BJ (cell line): ENCODE data around the gene PITPNC1. TPM values are rescaled to one million over a fixed set of nuclear protein-coding genes. Genes with fewer than 3 reads are reported as not detected.
"Not testable (repeated sequence)": the region's sequence is repeated elsewhere in the genome, so short reads cannot be mapped to it uniquely, and the experiment has no call there.

Experiments
- CTCF ChIA-PET: fragments of 350-600 bp; formaldehyde crosslinking; extraction: SDS; loops from one replicate; lab custom pipeline; 2021; ENCODE audit warnings: antibody characterized with exemption, inconsistent platforms; lab: Yijun Ruan, JAX
- POLR2A ChIA-PET: fragments of 300-600 bp; sonication (Branson Sonifier 250); formaldehyde crosslinking; extraction: SDS; loops from one replicate; lab custom pipeline; 2021; ENCODE audit warnings: antibody characterized with exemption; lab: Charles Lee
- DNase-seq: peaks from one replicate; pipeline ENCODE4 v3.0.0-alpha.2; 2011; ENCODE audit warnings: low read depth
- H3K27me3 ChIP-seq: 2 replicates; pipeline ENCODE4 v1.6.0; 2011; ENCODE audit warnings: low read length; ENCODE audit not compliant: control insufficient read depth, insufficient read depth
- H3K36me3 ChIP-seq: 2 replicates; pipeline ENCODE4 v1.5.1; 2011; ENCODE audit warnings: low read length; ENCODE audit not compliant: control insufficient read depth, insufficient read depth
- H3K4me3 ChIP-seq: 2 replicates; pipeline ENCODE4 v1.5.1; 2011; ENCODE audit warnings: low read depth, mild to moderate bottlenecking, control low read depth, low read length
- CTCF ChIP-seq: IDR thresholded peaks from 2 replicates; pipeline ENCODE4 v1.5.1; 2011; ENCODE audit warnings: low read depth, mild to moderate bottlenecking, control low read depth, inconsistent platforms, low read length, moderate library complexity; ENCODE audit not compliant: insufficient read depth
- polyA plus RNA-seq: library from polyadenylated mRNA; depleted of rRNA; stranded (reverse); fragments of >200 nt; gene quantifications from 2 replicates; pipeline ENCODE4 v1.2.3, GENCODE V29; 2011

PITPNC1 gene
- polyA plus RNA-seq, 1 experiment = 4.6 TPM

GRCh38 chr17:67646472-67646871 is 269.4 kb downstream of the PITPNC1 start:
- no peaks in the 10 kb centered on the region for H3K27me3 ChIP-seq
- no peak for TF ChIP-seq CTCF
- no peak overlapping the region for H3K4me3 ChIP-seq
- POLR2A ChIA-PET = no interaction called here
- no peaks in the 10 kb centered on the region for H3K36me3 ChIP-seq
- CTCF ChIA-PET = interaction anchor here (1.3 to 3.3 kb wide), 3 partner anchors 267 to 272 kb away, joined by 3 to 13 read pairs (median 6); no protein-coding TSS in a partner anchor
- DNase-seq = no peak

DNA sequence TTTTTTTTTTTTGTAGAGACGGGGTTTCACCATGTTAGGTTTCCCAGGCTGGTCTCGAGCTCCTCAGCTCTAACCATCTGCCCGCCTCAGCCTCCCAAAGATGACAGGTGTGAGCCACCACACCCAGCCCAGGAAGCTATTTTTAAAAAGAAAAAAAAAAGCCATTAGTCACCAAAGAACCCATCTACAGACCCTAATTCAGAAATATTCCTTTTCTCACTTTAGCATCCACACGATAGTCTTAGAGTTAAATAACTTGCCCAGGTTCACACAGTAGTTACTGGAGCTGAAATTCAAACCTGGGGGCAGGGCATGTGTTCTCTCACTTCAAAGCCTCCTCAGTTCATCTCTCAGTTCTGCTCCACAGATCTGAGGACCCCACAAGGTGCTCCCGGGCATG is 270.4 kb downstream of the PITPNC1 start:
- CTCF ChIA-PET = interaction anchor here (1.2 to 3.3 kb wide), 4 partner anchors 17 to 273 kb away, joined by 3 to 13 read pairs (median 6); no protein-coding TSS in a partner anchor
- POLR2A ChIA-PET = no interaction called here

GRCh38 chr17:67648032-67648905 is 271.2 kb downstream of the PITPNC1 start:
- H3K27me3 ChIP-seq = no peaks in the 10 kb centered on the region
- no peaks in the 10 kb centered on the region for H3K36me3 ChIP-seq
- DNase-seq = no peak
- CTCF ChIA-PET = interaction anchor here (0.9 to 3.3 kb wide), 4 partner anchors 10 to 270 kb away, joined by 3 to 13 read pairs (median 4); no protein-coding TSS in a partner anchor
- POLR2A ChIA-PET = no interaction called here
- TF ChIP-seq CTCF = no peak
- H3K4me3 ChIP-seq = no peak overlapping the region

More for the DNA sequence above, 270.4 kb downstream of the PITPNC1 start:
- no peak for TF ChIP-seq CTCF
- Histone ChIP-seq H3K36me3 (no peaks in the 10 kb centered on the region), H3K4me3 (no peak overlapping the region), H3K27me3 (no peaks in the 10 kb centered on the region)
- no peak for DNase-seq

DNA sequence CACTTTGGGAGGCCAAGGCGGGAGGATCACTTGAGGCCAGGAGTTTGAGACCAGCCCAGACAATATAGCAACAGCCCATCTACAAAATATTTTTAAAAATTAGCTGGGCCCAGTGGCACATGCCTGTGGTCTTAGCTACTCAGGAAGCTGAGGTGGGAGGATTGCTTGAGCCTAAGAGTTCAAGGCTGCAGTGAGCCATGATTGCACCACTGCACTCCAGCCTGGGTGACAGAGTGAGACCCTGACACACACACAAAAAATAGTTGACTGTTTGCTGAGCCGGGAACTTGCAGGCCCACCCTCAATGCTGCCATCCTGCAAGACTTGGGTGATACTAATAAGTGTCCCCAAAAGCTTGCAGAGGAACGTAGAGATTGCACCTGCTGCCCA is 271.8 kb downstream of the PITPNC1 start:
- H3K4me3 ChIP-seq, POLR2A ChIA-PET, H3K36me3 ChIP-seq, H3K27me3 ChIP-seq, DNase-seq: not testable (repeated sequence)
- CTCF ChIA-PET = interaction anchor here (1.2 to 3.3 kb wide), 3 partner anchors 18 to 270 kb away, joined by 3 to 13 read pairs (median 6); no protein-coding TSS in a partner anchor

- no peak overlapping the region for H3K4me3 ChIP-seq
- TF ChIP-seq CTCF = no peak
- no peaks in the 10 kb centered on the region for H3K36me3 ChIP-seq
- H3K27me3 ChIP-seq = no peaks in the 10 kb centered on the region
- CTCF ChIA-PET = interaction anchor here (3.3 kb wide), 1 partner anchor 271 kb away, joined by 13 read pairs; no protein-coding TSS in a partner anchor
- no peak for DNase-seq
- POLR2A ChIA-PET = no interaction called here
Observed at GRCh38 chr17:67649891-67650290, 272.8 kb downstream of the PITPNC1 start.

DNA sequence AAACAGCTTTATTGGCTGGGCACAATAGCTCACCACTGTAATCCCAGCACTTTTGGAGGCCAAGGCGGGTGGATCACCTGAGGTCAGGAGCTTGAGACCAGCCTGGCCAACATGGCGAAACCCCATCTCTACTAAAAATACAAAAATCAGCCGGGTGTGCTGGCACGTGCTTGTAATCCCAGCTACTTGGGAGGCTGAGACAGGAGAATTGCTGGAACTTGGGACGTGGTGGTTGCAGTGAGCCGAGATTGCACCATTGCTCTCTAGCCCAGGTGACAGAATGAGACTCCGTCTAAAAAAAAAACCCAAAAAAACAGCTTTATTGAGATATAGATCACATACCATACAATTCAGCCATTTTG is 274.1 kb downstream of the PITPNC1 start:
- DNase-seq, H3K36me3 ChIP-seq, POLR2A ChIA-PET, H3K4me3 ChIP-seq, H3K27me3 ChIP-seq: not testable (repeated sequence)
- CTCF ChIA-PET = interaction anchor here (0.7 kb wide), 1 partner anchor 42 kb away, joined by 3 read pairs; no protein-coding TSS in a partner anchor
